CD14-positive monocyte (primary cell): ENCODE results near the gene MGAT5. TPM values are rescaled to one million over a fixed set of nuclear protein-coding genes. Genes with fewer than 3 reads are reported as not detected.

Source experiments
- DNase-seq, 3 donors: peaks; one replicate each; pipeline ENCODE4 v3.0.0-alpha.2; 2011 to 2022
- H2AFZ ChIP-seq: 2 replicates; pipeline ENCODE4 v1.6.0; 2012; ENCODE audit warnings: mild to moderate bottlenecking, low read depth, low read length, inconsistent platforms; ENCODE audit not compliant: insufficient read depth, poor library complexity, severe bottlenecking
- H3K27ac ChIP-seq, 2 donors: 1 replicate in 1 of 2; 2 replicates in 1 of 2; pipeline ENCODE4 v1.5.1; 2012 to 2013; ENCODE audit warnings: low read length in 2 of 2, control low read depth in 1 of 2, inconsistent platforms in 1 of 2, low read depth in 1 of 2, mild to moderate bottlenecking in 1 of 2
- H3K27me3 ChIP-seq, 2 donors: one replicate each; pipeline versions ENCODE4 v1.6.0 to v1.6.1; 2011 to 2013; ENCODE audit warnings: low read length in 2 of 2; ENCODE audit not compliant: control insufficient read depth in 2 of 2, insufficient read depth in 2 of 2
- H3K36me3 ChIP-seq, 2 donors: replicated peaks in 1 of 2; 1 replicate in 1 of 2; 2 replicates in 1 of 2; pipeline versions ENCODE4 v1.5.1 to v1.6.1; 2012 to 2013; ENCODE audit warnings: low read length in 2 of 2, control low read depth in 1 of 2, inconsistent platforms in 1 of 2, mild to moderate bottlenecking in 1 of 2; ENCODE audit not compliant: insufficient read depth in 2 of 2, control insufficient read depth in 1 of 2
- H3K4me1 ChIP-seq, 2 donors: 1 replicate in 1 of 2; 2 replicates in 1 of 2; pipeline versions ENCODE4 v1.5.1 to v1.6.1; 2012 to 2013; ENCODE audit warnings: low read length in 2 of 2, control low read depth in 1 of 2, inconsistent platforms in 1 of 2, mild to moderate bottlenecking in 1 of 2, moderate library complexity in 1 of 2; ENCODE audit not compliant: insufficient read depth in 2 of 2, control insufficient read depth in 1 of 2
- H3K4me2 ChIP-seq: replicated peaks from 2 replicates; pipeline ENCODE3; 2012; ENCODE audit warnings: low read length, moderate library complexity, mild to moderate bottlenecking; ENCODE audit not compliant: poor library complexity, severe bottlenecking; ENCODE audit errors: extremely low read depth
- H3K4me3 ChIP-seq, 3 experiments: fragments of 200-600 bp in 1 of 3; sonication (generic) in 1 of 3; replicated peaks in 1 of 3; 1 replicate in 2 of 3; 2 replicates in 1 of 3; pipeline ENCODE4 v1.5.1; 2011 to 2013; ENCODE audit warnings: low read length in 3 of 3, mild to moderate bottlenecking in 3 of 3, control low read depth in 2 of 3, low read depth in 2 of 3, inconsistent platforms in 1 of 3, moderate library complexity in 1 of 3
- H3K79me2 ChIP-seq: 2 replicates; pipeline ENCODE4 v1.6.0; 2012; ENCODE audit warnings: mild to moderate bottlenecking, control low read depth, inconsistent platforms, low read length, moderate library complexity; ENCODE audit not compliant: insufficient read depth
- H3K9ac ChIP-seq: 2 replicates; pipeline ENCODE4 v1.6.0; 2017; ENCODE audit warnings: low read length, mild to moderate bottlenecking; ENCODE audit not compliant: insufficient read depth, poor library complexity, severe bottlenecking
- H3K9me3 ChIP-seq, 2 donors: replicated peaks in 1 of 2; 1 replicate in 1 of 2; 2 replicates in 1 of 2; pipeline versions ENCODE4 v1.5.1 to v1.6.1; 2012 to 2013; ENCODE audit warnings: low read length in 2 of 2, control low read depth in 1 of 2; ENCODE audit not compliant: control insufficient read depth in 1 of 2, insufficient read depth in 1 of 2
- H4K20me1 ChIP-seq: 2 replicates; pipeline ENCODE4 v1.6.0; 2012; ENCODE audit warnings: mild to moderate bottlenecking, low read length, control low read depth, moderate library complexity; ENCODE audit not compliant: insufficient read depth
- H3K27ac Mint-ChIP-seq, 7 donors: one replicate each; pipeline ENCODE4 v1.8.0; 2020; ENCODE audit warnings: mild to moderate bottlenecking in 7 of 7, mixed read lengths in 7 of 7, moderate library complexity in 6 of 7, inconsistent platforms in 2 of 7
- H3K27me3 Mint-ChIP-seq, 3 donors: one replicate each; pipeline ENCODE4 v1.8.0; 2021 to 2022; ENCODE audit warnings: low read depth in 3 of 3, mild to moderate bottlenecking in 3 of 3, mixed read lengths in 3 of 3, moderate library complexity in 3 of 3, inconsistent platforms in 1 of 3
- H3K36me3 Mint-ChIP-seq, 2 donors: one replicate each; pipeline ENCODE4 v1.8.0; 2020; ENCODE audit warnings: mixed read lengths in 2 of 2, inconsistent platforms in 1 of 2, mild to moderate bottlenecking in 1 of 2
- H3K4me1 Mint-ChIP-seq: one replicate; pipeline ENCODE4 v1.8.0; 2020; ENCODE audit warnings: mild to moderate bottlenecking, mixed read lengths
- H3K4me3 Mint-ChIP-seq, 2 donors: one replicate each; pipeline ENCODE4 v1.8.0; 2020; ENCODE audit warnings: mild to moderate bottlenecking in 2 of 2, mixed read lengths in 2 of 2, moderate library complexity in 1 of 2
- H3K9me3 Mint-ChIP-seq, 7 donors: one replicate each; pipeline ENCODE4 v1.8.0; 2020 to 2022; ENCODE audit warnings: mixed read lengths in 7 of 7, mild to moderate bottlenecking in 6 of 7, moderate library complexity in 6 of 7, inconsistent platforms in 2 of 7
- WGBS: methylation state at CpG from one replicate; pipeline ENCODE4 v1.1.5; 2013; ENCODE audit warnings: missing lambda C conversion rate; ENCODE audit not compliant: insufficient coverage; 5-methylcytosine and 5-hydroxymethylcytosine counted together
- intact Hi-C, 2 donors: fragments of 100-400 bp; cut with micrococcal nuclease; formaldehyde crosslinking; loops; one replicate each; pipeline versions ENCODE4 v1.15.0 to v1.15.1; 2023
- polyA plus RNA-seq, 3 donors: library from polyadenylated mRNA; depleted of rRNA in 1 of 3; unstranded in 2 of 3; stranded (reverse) in 1 of 3; fragments of 300-500 nt in 2 of 3; fragments of >200 nt in 1 of 3; fragmentation: Illumina TruSeq in 2 of 3; gene quantifications; 1 replicate in 2 of 3; 2 replicates in 1 of 3; pipeline ENCODE4 v1.2.3, GENCODE V29; 2012 to 2021
- TF ChIP-seq, protein P1 (sequence below): fragments of 200-600 bp; IDR thresholded peaks from one replicate; pipeline ENCODE4 v1.8.0; 2022; ENCODE audit warnings: antibody characterized with exemption, mild to moderate bottlenecking

The MGAT5 gene
- polyA plus RNA-seq, 3 donors: 1.9 to 6.6 (median 2.4) TPM

DNA sequence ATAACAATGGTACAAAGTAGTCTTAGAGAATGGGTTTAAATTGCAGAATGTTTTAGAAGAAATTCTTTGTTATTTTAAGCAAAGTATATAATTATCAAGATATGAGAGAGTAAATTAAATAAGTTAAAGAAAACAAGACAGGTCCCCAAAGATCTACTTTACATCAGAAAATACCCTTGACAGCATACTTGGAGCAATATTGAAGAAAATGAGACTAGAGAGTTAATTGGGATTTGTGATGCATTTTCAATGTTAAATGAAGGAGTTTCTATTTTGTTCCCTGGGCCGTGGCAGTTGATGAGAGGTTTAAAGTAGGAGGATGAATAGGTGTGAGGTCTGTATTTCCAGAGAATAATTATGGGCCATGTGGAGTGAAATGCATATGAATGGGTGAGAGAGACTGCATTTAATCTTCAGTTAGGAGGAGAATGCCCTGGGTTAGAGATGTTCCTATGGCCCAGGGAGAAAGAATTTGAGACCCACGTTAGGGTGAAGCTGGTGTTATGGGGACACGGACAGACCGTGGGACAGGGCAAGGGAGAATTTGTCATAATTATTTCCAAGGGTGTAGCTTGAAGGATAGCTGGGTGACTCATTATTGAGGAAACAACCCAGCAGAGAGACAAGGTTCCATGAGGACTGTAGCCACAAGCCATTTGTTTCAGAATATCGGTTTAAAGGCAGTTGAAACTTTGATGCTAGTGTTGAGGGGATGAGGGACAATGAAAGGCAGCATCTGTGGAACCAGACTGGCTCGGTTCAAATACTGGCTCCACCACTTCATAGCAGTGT is 22.7 kb downstream of the MGAT5 start:
- Histone ChIP-seq H3K4me2 (no peak overlapping the region), H3K27me3 (no peaks in the 10 kb centered on the region), H3K4me1 (no peaks in the 10 kb centered on the region), H3K4me3 (no peak overlapping the region), H3K27ac (no peak overlapping the region), H3K79me2 (no peaks in the 10 kb centered on the region), H3K9ac (no peak overlapping the region), H2AFZ (no peak overlapping the region), H4K20me1 (no peaks in the 10 kb centered on the region), H3K36me3 (peaks cover 0 to 46% of the 10 kb centered on the region in 2 donors), H3K9me3 (peaks cover 0 to 7% of the 10 kb centered on the region in 2 donors)
- H3K27me3 Mint-ChIP-seq: no peaks in the 10 kb centered on the region
- H3K4me1 Mint-ChIP-seq: peaks cover 6% of the 10 kb centered on the region
- 95% methylated on average over 4 of the region's 6 CpGs for WGBS
- intact Hi-C loops: no loop called here
- TF ChIP-seq, protein P1, sequence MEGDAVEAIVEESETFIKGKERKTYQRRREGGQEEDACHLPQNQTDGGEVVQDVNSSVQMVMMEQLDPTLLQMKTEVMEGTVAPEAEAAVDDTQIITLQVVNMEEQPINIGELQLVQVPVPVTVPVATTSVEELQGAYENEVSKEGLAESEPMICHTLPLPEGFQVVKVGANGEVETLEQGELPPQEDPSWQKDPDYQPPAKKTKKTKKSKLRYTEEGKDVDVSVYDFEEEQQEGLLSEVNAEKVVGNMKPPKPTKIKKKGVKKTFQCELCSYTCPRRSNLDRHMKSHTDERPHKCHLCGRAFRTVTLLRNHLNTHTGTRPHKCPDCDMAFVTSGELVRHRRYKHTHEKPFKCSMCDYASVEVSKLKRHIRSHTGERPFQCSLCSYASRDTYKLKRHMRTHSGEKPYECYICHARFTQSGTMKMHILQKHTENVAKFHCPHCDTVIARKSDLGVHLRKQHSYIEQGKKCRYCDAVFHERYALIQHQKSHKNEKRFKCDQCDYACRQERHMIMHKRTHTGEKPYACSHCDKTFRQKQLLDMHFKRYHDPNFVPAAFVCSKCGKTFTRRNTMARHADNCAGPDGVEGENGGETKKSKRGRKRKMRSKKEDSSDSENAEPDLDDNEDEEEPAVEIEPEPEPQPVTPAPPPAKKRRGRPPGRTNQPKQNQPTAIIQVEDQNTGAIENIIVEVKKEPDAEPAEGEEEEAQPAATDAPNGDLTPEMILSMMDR: no peak
- no peak for DNase-seq
- peaks cover 40 to 50% of the 10 kb centered on the region in 2 donors for H3K36me3 Mint-ChIP-seq
- H3K4me3 Mint-ChIP-seq: no peak overlapping the region
- peaks cover 5 to 12% (median 8%) of the 10 kb centered on the region in 7 donors for H3K9me3 Mint-ChIP-seq
- H3K27ac Mint-ChIP-seq: no peak overlapping the region

DNA sequence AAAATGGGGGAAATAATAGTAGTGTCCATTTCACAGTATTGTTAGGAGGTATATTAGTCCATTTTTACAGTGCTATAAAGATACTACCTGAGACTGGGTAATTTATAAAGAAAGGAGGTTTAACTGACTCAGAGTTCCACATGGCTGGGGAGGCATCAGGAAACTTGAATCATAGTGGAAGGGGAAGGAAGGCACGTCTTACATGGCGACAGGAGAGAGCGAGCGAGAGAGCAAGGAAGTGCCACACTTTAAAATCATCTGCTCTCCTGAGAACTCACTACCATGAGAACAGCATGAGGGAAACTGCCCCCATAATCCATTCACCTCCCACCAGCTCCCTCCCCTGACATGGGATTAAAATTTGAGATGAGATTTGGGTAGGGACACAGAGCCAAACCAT is 23.4 kb downstream of the MGAT5 start:
- Histone ChIP-seq H3K27me3 (no peaks in the 10 kb centered on the region), H3K9me3 (peaks cover 0 to 7% of the 10 kb centered on the region in 2 donors), H3K4me3 (no peak overlapping the region), H3K4me2 (no peak overlapping the region), H3K9ac (no peak overlapping the region), H3K27ac (no peak overlapping the region), H3K36me3 (peaks cover 0 to 39% of the 10 kb centered on the region in 2 donors), H3K79me2 (no peaks in the 10 kb centered on the region), H3K4me1 (no peaks in the 10 kb centered on the region), H2AFZ (no peak overlapping the region), H4K20me1 (no peaks in the 10 kb centered on the region)
- peak overlapping the region in 2 of 7 donors; percentile 32 to 66 for H3K27ac Mint-ChIP-seq
- intact Hi-C loops: no loop called here
- H3K27me3 Mint-ChIP-seq: no peaks in the 10 kb centered on the region
- no peak for DNase-seq
- TF ChIP-seq, protein P1: no peak
- WGBS: no CpG with 5 or more reads among the region's 4 CpGs
- H3K36me3 Mint-ChIP-seq: peaks cover 33 to 44% of the 10 kb centered on the region in 2 donors
- H3K4me3 Mint-ChIP-seq: no peak overlapping the region
- H3K9me3 Mint-ChIP-seq: peaks cover 5 to 12% (median 8%) of the 10 kb centered on the region in 7 donors
- H3K4me1 Mint-ChIP-seq: peaks cover 6% of the 10 kb centered on the region
